Activated naive CD4-positive, alpha-beta T cell treated with anti-CD3 and anti-CD28 coated beads, Interleukin-2, amount 10 ng/mL, durations not matched to agents 7 days and 5 days (primary cell): ENCODE results near the gene ABHD14A.
A peak's percentile ranks its signal among the peaks of the same experiment; 100 is the strongest.
"Not testable (repeated sequence)": the region's sequence is repeated elsewhere in the genome, so short reads cannot be mapped to it uniquely, and the experiment has no call there.

Source experiments
- CTCF ChIA-PET: fragments of 350-600 bp; sonication (Branson Sonifier 250); formaldehyde crosslinking; loops from one replicate; lab custom pipeline; 2021; ENCODE audit warnings: antibody characterized with exemption; lab: Charles Lee
- DNase-seq: peaks from one replicate; pipeline ENCODE4 v3.0.0-alpha.2; 2020
- H3K27ac Mint-ChIP-seq: one replicate; pipeline ENCODE4 v1.8.0; 2021; ENCODE audit warnings: mild to moderate bottlenecking, moderate library complexity, mixed read lengths
- H3K27me3 Mint-ChIP-seq: one replicate; pipeline ENCODE4 v1.8.0; 2021; ENCODE audit warnings: mild to moderate bottlenecking, mixed read lengths
- H3K36me3 Mint-ChIP-seq: one replicate; pipeline ENCODE4 v1.8.0; 2021; ENCODE audit warnings: mixed read lengths
- H3K4me1 Mint-ChIP-seq: one replicate; pipeline ENCODE4 v1.8.0; 2021; ENCODE audit warnings: mixed read lengths
- H3K4me3 Mint-ChIP-seq: one replicate; pipeline ENCODE4 v1.8.0; 2021; ENCODE audit warnings: mild to moderate bottlenecking, moderate library complexity, mixed read lengths
- H3K9me3 Mint-ChIP-seq: one replicate; pipeline ENCODE4 v1.8.0; 2021; ENCODE audit warnings: mixed read lengths

ABHD14A gene

GRCh38 chr3:51982838-51983577 lies 8.1 kb downstream of the ABHD14A start, which contains the start of gene ACY1:
ACY1 (plus strand) TSS chr3:51983535; CDS start chr3:51984065, 530 bp downstream.
- peak; percentile 86 for DNase-seq
- H3K9me3 Mint-ChIP-seq = no peaks in the 10 kb centered on the region
- no peaks in the 10 kb centered on the region for H3K27me3 Mint-ChIP-seq
- H3K36me3 Mint-ChIP-seq = peaks cover 5% of the 10 kb centered on the region
- CTCF ChIA-PET = interaction anchor here (1.1 to 2.8 kb wide), 8 partner anchors 9 to 74 kb away, joined by 3 to 25 read pairs (median 4); partner anchors contain the start of genes ABHD14A and ABHD14B
- peaks cover 32% of the 10 kb centered on the region for H3K4me1 Mint-ChIP-seq
- peak within 1 kb of the TSS; percentile 95 for H3K27ac Mint-ChIP-seq
- H3K4me3 Mint-ChIP-seq = peak within 1 kb of the TSS; percentile 98

GRCh38 chr3:51983578-51984268 lies 8.9 kb downstream of the ABHD14A start:
- Mint-ChIP-seq H3K4me1 (peaks cover 31% of the 10 kb centered on the region), H3K27ac (peak overlapping the region; percentile 95), H3K27me3 (no peaks in the 10 kb centered on the region), H3K36me3 (peaks cover 5% of the 10 kb centered on the region), H3K4me3 (peak overlapping the region; percentile 98), H3K9me3 (no peaks in the 10 kb centered on the region)
- no peak for DNase-seq
- CTCF ChIA-PET = interaction anchor here (1.1 to 2.8 kb wide), 6 partner anchors 8 to 68 kb away, joined by 3 to 25 read pairs (median 8); partner anchors contain the start of genes ABHD14A and ABHD14B

GRCh38 chr3:51984269-51984647 lies 9.4 kb downstream of the ABHD14A start:
- Mint-ChIP-seq H3K27ac (no peak overlapping the region), H3K9me3 (no peaks in the 10 kb centered on the region), H3K36me3 (peaks cover 5% of the 10 kb centered on the region), H3K27me3 (no peaks in the 10 kb centered on the region), H3K4me1 (peaks cover 31% of the 10 kb centered on the region), H3K4me3 (peak overlapping the region; percentile 46)
- CTCF ChIA-PET = interaction anchor here (1.2 to 2.8 kb wide), 3 partner anchors 11 to 68 kb away, joined by 3 to 14 read pairs (median 5); partner anchors contain the start of gene ABHD14B
- DNase-seq = no peak

GRCh38 chr3:51985063-51985462 lies 10.2 kb downstream of the ABHD14A start:
- Mint-ChIP-seq H3K4me1 (peaks cover 31% of the 10 kb centered on the region), H3K27ac (no peak overlapping the region), H3K4me3 (peak overlapping the region; percentile 13), H3K27me3 (no peaks in the 10 kb centered on the region), H3K36me3 (peaks cover 5% of the 10 kb centered on the region), H3K9me3 (no peaks in the 10 kb centered on the region)
- DNase-seq = no peak
- CTCF ChIA-PET = interaction anchor here (1.2 kb wide), 1 partner anchor 12 kb away, joined by 5 read pairs; the partner anchor contains the start of gene ABHD14B

GRCh38 chr3:51986010-51986947 lies 11.4 kb downstream of the ABHD14A start:
- DNase-seq = no peak
- Mint-ChIP-seq H3K36me3 (peaks cover 5% of the 10 kb centered on the region), H3K9me3 (no peaks in the 10 kb centered on the region), H3K27ac (no peak overlapping the region), H3K27me3 (no peaks in the 10 kb centered on the region), H3K4me1 (peaks cover 29% of the 10 kb centered on the region), H3K4me3 (no peak overlapping the region)
- CTCF ChIA-PET = interaction anchor here (0.6 to 1.2 kb wide), 2 partner anchors 15 to 67 kb away, joined by 3 read pairs; no protein-coding TSS in a partner anchor

GRCh38 chr3:51987568-51987967 lies 12.7 kb downstream of the ABHD14A start:
- Mint-ChIP-seq H3K36me3 (peaks cover 11% of the 10 kb centered on the region), H3K27me3 (no peaks in the 10 kb centered on the region), H3K4me3 (no peak overlapping the region), H3K27ac (peak overlapping the region; percentile 64), H3K4me1 (peaks cover 24% of the 10 kb centered on the region), H3K9me3 (no peaks in the 10 kb centered on the region)
- CTCF ChIA-PET = interaction anchor here (1.2 kb wide), 1 partner anchor 65 kb away, joined by 3 read pairs; no protein-coding TSS in a partner anchor
- no peak for DNase-seq

GRCh38 chr3:51988286-51989146 lies 13.7 kb downstream of the ABHD14A start:
- no peaks in the 10 kb centered on the region for H3K9me3 Mint-ChIP-seq
- H3K4me1 Mint-ChIP-seq = peaks cover 24% of the 10 kb centered on the region
- CTCF ChIA-PET = no interaction called here
- no peak for DNase-seq
- H3K4me3 Mint-ChIP-seq = no peak overlapping the region
- H3K27me3 Mint-ChIP-seq = no peaks in the 10 kb centered on the region
- peak overlapping the region; percentile 26 for H3K27ac Mint-ChIP-seq
- H3K36me3 Mint-ChIP-seq = peaks cover 19% of the 10 kb centered on the region

- not testable (repeated sequence) for DNase-seq, H3K4me3 Mint-ChIP-seq, H3K9me3 Mint-ChIP-seq, H3K27me3 Mint-ChIP-seq, H3K27ac Mint-ChIP-seq
- Mint-ChIP-seq H3K4me1 (peaks cover 34% of the 10 kb centered on the region), H3K36me3 (peaks cover 40% of the 10 kb centered on the region)
- CTCF ChIA-PET = interaction anchor here (2.8 kb wide), 1 partner anchor 8 kb away, joined by 12 read pairs; the partner anchor contains the start of gene ACY1
These were observed 15.7 kb downstream of the ABHD14A start for GRCh38 chr3:51990501-51990971.

- H3K9me3 Mint-ChIP-seq = no peaks in the 10 kb centered on the region
- H3K4me3 Mint-ChIP-seq = no peak overlapping the region
- H3K4me1 Mint-ChIP-seq = peaks cover 44% of the 10 kb centered on the region
- DNase-seq = no peak
- CTCF ChIA-PET = interaction anchor here (1.2 to 2.8 kb wide), 3 partner anchors 9 to 18 kb away, joined by 4 to 12 read pairs (median 6); partner anchors contain the start of genes ABHD14B and ACY1
- no peak overlapping the region for H3K27ac Mint-ChIP-seq
- peaks cover 12% of the 10 kb centered on the region for H3K27me3 Mint-ChIP-seq
- H3K36me3 Mint-ChIP-seq = peaks cover 44% of the 10 kb centered on the region
These were observed 17.3 kb downstream of the ABHD14A start for GRCh38 chr3:51992017-51992682.

- Mint-ChIP-seq H3K4me3 (peak overlapping the region; percentile 100), H3K27me3 (peaks cover 22% of the 10 kb centered on the region), H3K36me3 (peaks cover 44% of the 10 kb centered on the region), H3K4me1 (peaks cover 44% of the 10 kb centered on the region)
- DNase-seq, H3K27ac Mint-ChIP-seq, H3K9me3 Mint-ChIP-seq, CTCF ChIA-PET: not testable (repeated sequence)
These were observed 18.8 kb downstream of the ABHD14A start for GRCh38 chr3:51993657-51994056.

GRCh38 chr3:51994530-51994929 lies 19.7 kb downstream of the ABHD14A start:
- Mint-ChIP-seq H3K36me3 (peaks cover 44% of the 10 kb centered on the region), H3K4me1 (peaks cover 44% of the 10 kb centered on the region), H3K27ac (peak overlapping the region; percentile 99), H3K27me3 (peaks cover 27% of the 10 kb centered on the region), H3K4me3 (peak overlapping the region; percentile 100), H3K9me3 (no peaks in the 10 kb centered on the region)
- no peak for DNase-seq
- CTCF ChIA-PET = interaction anchor here (0.8 to 2.0 kb wide), 3 partner anchors 11 to 151 kb away, joined by 3 to 8 read pairs (median 3); partner anchors contain the start of genes ACY1 and PARP3
